GM15510 (cell line): ENCODE data around the gene WFDC10B.

ENCODE experiments used
- POLR2A ChIP-seq: IDR thresholded peaks from 3 replicates; pipeline ENCODE4 v1.6.1; 2011; ENCODE audit warnings: borderline replicate concordance; ENCODE audit not compliant: insufficient read length; ENCODE audit errors: extremely low read depth

Gene WFDC10B

GRCh38 chr20:45704969-45705637 lies at the start of gene WFDC10B:
Gene WFDC10B, minus strand, starts transcription at chr20:45705019. Its CDS starts 19,027 bp downstream, at chr20:45685992.
- no peak for TF ChIP-seq POLR2A

GRCh38 chr20:45752746-45753145 lies 47.9 kb upstream of the WFDC10B start:
- TF ChIP-seq POLR2A: no peak

GRCh38 chr20:45751721-45752120 lies 46.9 kb upstream of the WFDC10B start:
- no peak for TF ChIP-seq POLR2A

- TF ChIP-seq POLR2A: no peak
These were observed 40.2 kb upstream of the WFDC10B start for GRCh38 chr20:45745015-45745414.

- no peak for TF ChIP-seq POLR2A
These were observed 37.8 kb upstream of the WFDC10B start for GRCh38 chr20:45742596-45742995.

GRCh38 chr20:45735988-45736387 lies 31.2 kb upstream of the WFDC10B start:
- no peak for TF ChIP-seq POLR2A

- TF ChIP-seq POLR2A: no peak
These were observed 30.7 kb upstream of the WFDC10B start for GRCh38 chr20:45735552-45735951.

- no peak for TF ChIP-seq POLR2A
These were observed 27.4 kb upstream of the WFDC10B start for GRCh38 chr20:45732199-45732598.

GRCh38 chr20:45727044-45727443 lies 22.2 kb upstream of the WFDC10B start:
- no peak for TF ChIP-seq POLR2A

- TF ChIP-seq POLR2A: no peak
These were observed 20.3 kb upstream of the WFDC10B start for GRCh38 chr20:45725134-45725533.

GRCh38 chr20:45722047-45722446 lies 17.2 kb upstream of the WFDC10B start, which contains the start of gene SPINT4:
Gene SPINT4, plus strand, starts transcription at chr20:45722347. Its CDS starts 21 bp downstream, at chr20:45722368.
- TF ChIP-seq POLR2A: no peak

- no peak for TF ChIP-seq POLR2A
These were observed 2.9 kb downstream of the WFDC10B start, which contains the start of gene WFDC13 for GRCh38 chr20:45701873-45702272. Gene WFDC13, plus strand, starts transcription at chr20:45702038. Its CDS starts 86 bp downstream, at chr20:45702124.

GRCh38 chr20:45701104-45701503 lies 3.7 kb downstream of the WFDC10B start:
- TF ChIP-seq POLR2A: no peak

- TF ChIP-seq POLR2A: no peak
These were observed 9.3 kb downstream of the WFDC10B start for GRCh38 chr20:45695496-45695895.

GRCh38 chr20:45685896-45686295 lies 18.9 kb downstream of the WFDC10B start:
- TF ChIP-seq POLR2A: no peak

GRCh38 chr20:45679650-45680049 lies 25.2 kb downstream of the WFDC10B start:
- no peak for TF ChIP-seq POLR2A
